ENCODE results near the gene ACVR1B.
A peak's percentile ranks its signal among the peaks of the same experiment; 100 is the strongest.

The ACVR1B gene

GRCh38 chr12:51917041-51917590, 34.4 kb upstream of the ACVR1B start:
- DNase-seq (ENCODE audit: low read depth) = no peak

- DNase-seq (ENCODE audit: low read depth) = no peak
Observed at GRCh38 chr12:51917746-51918453, 33.6 kb upstream of the ACVR1B start.

- DNase-seq (ENCODE audit: low read depth) = no peak
Observed at GRCh38 chr12:51920046-51920445, 31.5 kb upstream of the ACVR1B start.

GRCh38 chr12:51921017-51921725, 30.3 kb upstream of the ACVR1B start:
- DNase-seq (ENCODE audit: low read depth) = no peak

GRCh38 chr12:51922146-51922545, 29.4 kb upstream of the ACVR1B start:
- no peak for DNase-seq (ENCODE audit: low read depth)

GRCh38 chr12:51922762-51923505, 28.6 kb upstream of the ACVR1B start:
- DNase-seq (ENCODE audit: low read depth) = no peak

- DNase-seq (ENCODE audit: low read depth) = peak; percentile 46
Observed at GRCh38 chr12:51923506-51924365, 27.8 kb upstream of the ACVR1B start.

- no peak for DNase-seq (ENCODE audit: low read depth)
Observed at GRCh38 chr12:51924551-51925319, 26.8 kb upstream of the ACVR1B start.

GRCh38 chr12:51925346-51926063, 26.0 kb upstream of the ACVR1B start:
- no peak for DNase-seq (ENCODE audit: low read depth)

GRCh38 chr12:51926064-51926632, 25.4 kb upstream of the ACVR1B start:
- no peak for DNase-seq (ENCODE audit: low read depth)

GRCh38 chr12:51926718-51927117, 24.8 kb upstream of the ACVR1B start:
- DNase-seq (ENCODE audit: low read depth) = peak; percentile 32

GRCh38 chr12:51932218-51933076, 19.1 kb upstream of the ACVR1B start:
- no peak for DNase-seq (ENCODE audit: low read depth)

- DNase-seq (ENCODE audit: low read depth) = no peak
Observed at GRCh38 chr12:51934080-51934479, 17.4 kb upstream of the ACVR1B start.

- DNase-seq (ENCODE audit: low read depth) = no peak
Observed at GRCh38 chr12:51937926-51938325, 13.6 kb upstream of the ACVR1B start.

GRCh38 chr12:51938726-51939125, 12.8 kb upstream of the ACVR1B start:
- no peak for DNase-seq (ENCODE audit: low read depth)

GRCh38 chr12:51941011-51941581, 10.4 kb upstream of the ACVR1B start:
- no peak for DNase-seq (ENCODE audit: low read depth)

- DNase-seq (ENCODE audit: low read depth) = no peak
Observed at GRCh38 chr12:51941604-51942003, 9.9 kb upstream of the ACVR1B start.

GRCh38 chr12:51942056-51942455, 9.4 kb upstream of the ACVR1B start:
- DNase-seq (ENCODE audit: low read depth) = no peak

Measured in activated T-cell treated with anti-CD3 and anti-CD28 coated beads for 24 hours (primary cell).